H1 (cell line): ENCODE measurements around the gene ADPRHL1. TPM values are rescaled to one million over a fixed set of nuclear protein-coding genes. Genes with fewer than 3 reads are reported as not detected.

ENCODE experiments used
- CTCF ChIA-PET: fragments of 300-600 bp; sonication (Branson Sonifier 250); formaldehyde crosslinking; loops from one replicate; lab custom pipeline; 2021; ENCODE audit not compliant: partially characterized antibody; lab: Charles Lee
- POLR2A ChIA-PET: fragments of 300-600 bp; sonication (Branson Sonifier 250); formaldehyde crosslinking; loops from one replicate; lab custom pipeline; 2021; ENCODE audit warnings: inconsistent platforms; ENCODE audit not compliant: partially characterized antibody; lab: Charles Lee
- DNase-seq, 2 experiments: peaks; one replicate each; pipeline versions ENCODE4 v3.0.0 to v3.0.0-alpha.2; 2010 to 2022; ENCODE audit warnings: low spot score in 2 of 2, low read depth in 1 of 2, mixed read lengths in 1 of 2
- FAIRE-seq: peaks from 2 replicates; lab custom pipeline; 2011; peaks lifted over from hg19 to GRCh38; lab: Jason Lieb, UNC
- H2AFZ ChIP-seq: 2 replicates; pipeline ENCODE4 v1.8.1; 2012; ENCODE audit warnings: low read length, inconsistent platforms
- H2AK5ac ChIP-seq: 2 replicates; pipeline ENCODE4 v1.6.1; 2013; ENCODE audit warnings: low read depth, low read length
- H2BK120ac ChIP-seq: replicated peaks from 2 replicates; pipeline ENCODE3; 2013; ENCODE audit warnings: low read depth, low read length, inconsistent platforms
- H2BK12ac ChIP-seq: 2 replicates; pipeline ENCODE4 v1.6.1; 2013; ENCODE audit warnings: low read depth, low read length
- H2BK15ac ChIP-seq: 2 replicates; pipeline ENCODE4 v1.6.1; 2013; ENCODE audit warnings: low read length
- H2BK20ac ChIP-seq: 2 replicates; pipeline ENCODE4 v1.6.1; 2013; ENCODE audit warnings: low read length
- H2BK5ac ChIP-seq: 2 replicates; pipeline ENCODE4 v1.6.1; 2013; ENCODE audit warnings: low read depth, low read length
- H3K14ac ChIP-seq: 2 replicates; pipeline ENCODE4 v1.6.1; 2013; ENCODE audit warnings: inconsistent platforms; ENCODE audit not compliant: insufficient read length
- H3K18ac ChIP-seq: 2 replicates; pipeline ENCODE4 v1.6.1; 2013; ENCODE audit warnings: low read length; ENCODE audit errors: extremely low read depth
- H3K23ac ChIP-seq: 2 replicates; pipeline ENCODE4 v1.6.1; 2013; ENCODE audit warnings: inconsistent platforms; ENCODE audit not compliant: insufficient read length
- H3K23me2 ChIP-seq: 2 replicates; pipeline ENCODE4 v1.6.1; 2013; ENCODE audit warnings: low read depth, low read length
- H3K27ac ChIP-seq: 2 replicates; pipeline ENCODE4 v1.6.1; 2011; ENCODE audit warnings: low read depth, low read length, inconsistent platforms
- H3K27me3 ChIP-seq, 4 experiments: replicated peaks in 1 of 4; 1 replicate in 1 of 4; 2 replicates in 3 of 4; pipeline versions ENCODE4 v1.6.1 to v1.8.1; 2011 to 2013; ENCODE audit warnings: low read length in 3 of 4, mild to moderate bottlenecking in 3 of 4, inconsistent platforms in 2 of 4, mixed read lengths in 2 of 4, moderate library complexity in 1 of 4; ENCODE audit not compliant: control insufficient read depth in 3 of 4, insufficient read depth in 3 of 4; ENCODE audit errors: extremely low read depth in 1 of 4
- H3K36me3 ChIP-seq, 4 experiments: 2 replicates each; pipeline versions ENCODE4 v1.6.1 to v1.8.1; 2011 to 2013; ENCODE audit warnings: mild to moderate bottlenecking in 4 of 4, low read length in 3 of 4, moderate library complexity in 2 of 4, control low read depth in 1 of 4, inconsistent platforms in 1 of 4; ENCODE audit not compliant: insufficient read depth in 4 of 4, control insufficient read depth in 2 of 4
- H3K4ac ChIP-seq: replicated peaks from 2 replicates; pipeline ENCODE3; 2013; ENCODE audit warnings: low read length, low read depth, mixed read lengths, inconsistent platforms; ENCODE audit not compliant: insufficient read length
- H3K4me1 ChIP-seq, 4 experiments: replicated peaks in 1 of 4; 1 replicate in 1 of 4; 2 replicates in 3 of 4; pipeline versions ENCODE4 v1.6.1 to v1.8.1; 2011 to 2013; ENCODE audit warnings: low read length in 3 of 4, inconsistent platforms in 2 of 4, mixed read lengths in 1 of 4; ENCODE audit not compliant: insufficient read depth in 4 of 4, control insufficient read depth in 3 of 4
- H3K4me2 ChIP-seq, 2 experiments: 2 replicates each; pipeline versions ENCODE4 v1.6.1 to v1.8.1; 2011 to 2013; ENCODE audit warnings: low read depth in 2 of 2, low read length in 2 of 2, control low read depth in 1 of 2, inconsistent platforms in 1 of 2, mild to moderate bottlenecking in 1 of 2; ENCODE audit not compliant: insufficient read depth in 1 of 2
- H3K4me3 ChIP-seq, 4 experiments: fragments of 200-600, 300-600 bp in 1 of 4; sonication (generic), shearing (Covaris generic), sonication (Bioruptor Twin) in 1 of 4; 2 replicates each; pipeline versions ENCODE4 v1.5.1 to v1.8.1; 2011 to 2016; ENCODE audit warnings: low read length in 4 of 4, low read depth in 3 of 4, control low read depth in 2 of 4, inconsistent platforms in 2 of 4, mild to moderate bottlenecking in 2 of 4, mixed read lengths in 1 of 4, moderate library complexity in 1 of 4; ENCODE audit not compliant: insufficient read depth in 2 of 4; ENCODE audit errors: extremely low read depth in 1 of 4
- H3K56ac ChIP-seq: replicated peaks from 2 replicates; pipeline ENCODE3; 2013; ENCODE audit warnings: low read depth, mild to moderate bottlenecking, mixed read lengths, low read length, inconsistent platforms; ENCODE audit not compliant: insufficient read length
- H3K79me1 ChIP-seq: 2 replicates; pipeline ENCODE4 v1.6.1; 2013; ENCODE audit warnings: low read depth, low read length, control low read depth
- H3K79me2 ChIP-seq, 2 experiments: 2 replicates each; pipeline versions ENCODE4 v1.6.1 to v1.8.1; 2012 to 2013; ENCODE audit warnings: low read length in 2 of 2, mild to moderate bottlenecking in 2 of 2, inconsistent platforms in 1 of 2; ENCODE audit not compliant: insufficient read depth in 2 of 2, control insufficient read depth in 1 of 2
- H3K9ac ChIP-seq, 4 experiments: replicated peaks in 1 of 4; 1 replicate in 1 of 4; 2 replicates in 3 of 4; pipeline versions ENCODE4 v1.6.1 to v1.8.1; 2011 to 2013; ENCODE audit warnings: low read depth in 3 of 4, low read length in 3 of 4, control low read depth in 2 of 4, mild to moderate bottlenecking in 2 of 4, moderate library complexity in 2 of 4, inconsistent platforms in 1 of 4; ENCODE audit errors: extremely low read depth in 1 of 4
- H3K9me3 ChIP-seq, 2 experiments: 2 replicates each; pipeline versions ENCODE4 v1.6.1 to v1.8.1; 2012 to 2013; ENCODE audit warnings: mild to moderate bottlenecking in 2 of 2, moderate library complexity in 2 of 2, control low read depth in 1 of 2, inconsistent platforms in 1 of 2, low read depth in 1 of 2, low read length in 1 of 2, mixed read lengths in 1 of 2; ENCODE audit not compliant: insufficient read depth in 2 of 2
- H4K20me1 ChIP-seq, 2 experiments: replicated peaks in 1 of 2; 2 replicates each; pipeline versions ENCODE3 to v1.8.1; 2011 to 2013; ENCODE audit warnings: inconsistent platforms in 2 of 2, low read length in 2 of 2, mild to moderate bottlenecking in 1 of 2; ENCODE audit not compliant: insufficient read depth in 2 of 2, control insufficient read depth in 1 of 2
- H4K5ac ChIP-seq: 2 replicates; pipeline ENCODE4 v1.6.1; 2013; ENCODE audit warnings: low read length, low read depth, mixed read lengths, inconsistent platforms; ENCODE audit not compliant: insufficient read length
- H4K8ac ChIP-seq: 2 replicates; pipeline ENCODE4 v1.8.0; 2013; ENCODE audit warnings: mild to moderate bottlenecking, moderate library complexity, low read length, inconsistent platforms; ENCODE audit not compliant: insufficient read depth; ENCODE audit errors: extremely low read depth
- H4K91ac ChIP-seq: replicated peaks from 2 replicates; pipeline ENCODE3; 2013; ENCODE audit warnings: low read length, mixed read lengths, inconsistent platforms; ENCODE audit not compliant: insufficient read length
- BCL11A ChIP-seq, 2 experiments: IDR thresholded peaks; one replicate each; pipeline ENCODE4 v1.6.1; 2011; ENCODE audit warnings: low read depth in 2 of 2, low read length in 2 of 2, mild to moderate bottlenecking in 2 of 2
- NANOG ChIP-seq: IDR thresholded peaks from 2 replicates; pipeline ENCODE4 v1.6.1; 2011; ENCODE audit warnings: low read length, low read depth, mild to moderate bottlenecking, inconsistent platforms; ENCODE audit not compliant: insufficient read depth, poor library complexity, severe bottlenecking
- POU5F1 ChIP-seq: IDR thresholded peaks from 2 replicates; pipeline ENCODE4 v1.6.1; 2011; ENCODE audit warnings: low read depth, mild to moderate bottlenecking, low read length, moderate library complexity
- SAP30 ChIP-seq: fragments of 300-600 bp; sonication (generic); IDR thresholded peaks from 2 replicates; pipeline ENCODE4 v1.7.1; 2012; ENCODE audit warnings: low read length, moderate library complexity, mild to moderate bottlenecking, inconsistent platforms; ENCODE audit not compliant: insufficient read depth, insufficient replicate concordance
- SIN3A ChIP-seq, 2 experiments: IDR thresholded peaks in 1 of 2; conservative IDR thresholded peaks in 1 of 2; 2 replicates each; pipeline ENCODE4 v1.6.1; 2011 to 2012; ENCODE audit warnings: low read length in 2 of 2, improper control_type of control experiment in 1 of 2, low read depth in 1 of 2, mild to moderate bottlenecking in 1 of 2
- SUZ12 ChIP-seq: fragments of 200-600 bp; sonication (generic); IDR thresholded peaks from 2 replicates; pipeline ENCODE4 v1.6.1; 2012; ENCODE audit warnings: mild to moderate bottlenecking, inconsistent platforms, low read length, moderate library complexity, mixed read lengths
- TCF12 ChIP-seq: IDR thresholded peaks from 2 replicates; pipeline ENCODE4 v1.6.1; 2011; ENCODE audit warnings: low read depth, mild to moderate bottlenecking, low read length
- YY1 ChIP-seq: IDR thresholded peaks from 2 replicates; pipeline ENCODE4 v1.6.1; 2011; ENCODE audit warnings: low read depth, mild to moderate bottlenecking, low read length
- WGBS, 2 experiments: shearing (Covaris generic) in 1 of 2; methylation state at CpG; one replicate each; pipeline versions ENCODE4 v1.1.6 to v1.1.7; 2013 to 2015; ENCODE audit warnings: low lambda C conversion rate in 2 of 2, mixed read lengths in 2 of 2, inconsistent platforms in 1 of 2, low coverage in 1 of 2, missing lambda C conversion rate in 1 of 2; ENCODE audit not compliant: insufficient replicate concordance in 2 of 2, insufficient coverage in 1 of 2, insufficient read length in 1 of 2; ENCODE audit errors: extremely low coverage in 1 of 2, missing lambda C conversion rate in 1 of 2; 5-methylcytosine and 5-hydroxymethylcytosine counted together
- polyA plus RNA-seq, 7 experiments: library from polyadenylated mRNA; depleted of rRNA in 3 of 7; stranded (reverse) in 5 of 7; unstranded in 2 of 7; fragments of >200 nt in 5 of 7; fragments of 200-250 nt in 2 of 7; gene quantifications; 1 replicate in 5 of 7; 2 replicates in 1 of 7; 4 replicates in 1 of 7; pipeline versions ENCODE4 v1.2.1 to v1.2.3, GENCODE V29; 2011 to 2013; ENCODE audit warnings: missing spikeins in 2 of 7, mixed read lengths in 2 of 7
- total RNA-seq: library from RNA; stranded (reverse); fragmentation: NEBNext Ultra II Directional; extraction: Animal tissue kit (Norgen Biotek cat#: 25700); gene quantifications from 2 replicates; pipeline ENCODE4 v1.2.1, GENCODE V29; 2021
- TF ChIP-seq, protein P1 (sequence below): IDR thresholded peaks from 2 replicates; pipeline ENCODE4 v1.6.1; 2012; ENCODE audit warnings: inconsistent platforms
- TF ChIP-seq, protein P2 (sequence below): IDR thresholded peaks from 2 replicates; pipeline ENCODE4 v1.6.1; 2012; ENCODE audit warnings: low read length, inconsistent platforms

ADPRHL1 gene
- total and polyA plus RNA-seq, 2 of the 8 experiments (the other 6 are each of a cell fraction or from before 2014, with no cell fraction given) = 0.74 to 1.7 TPM

- Histone ChIP-seq H3K27ac (no peak overlapping the region), H3K79me2 (peaks cover 0 to 14% of the 10 kb centered on the region in 2 experiments; a peak in 2 of 4 replicates), H3K4ac (no peak overlapping the region), H3K56ac (no peak overlapping the region), H4K8ac (peak overlapping the region; percentile 73; the same call in 1 of the 2 replicates), H3K4me2 (no peak overlapping the region), H4K5ac (no peak overlapping the region), H2BK120ac (no peak overlapping the region), H3K18ac (no peak overlapping the region), H2AK5ac (no peak overlapping the region), H4K20me1 (peaks cover 0 to 4% of the 10 kb centered on the region in 2 experiments), H3K9ac (no peak overlapping the region; a peak in 1 of 7 replicates), H3K27me3 (0 out of 7 replicates have a peak, but pooled peaks cover 0 to 4% (median 0%) of the 10 kb centered on the region in 4 experiments), H2AFZ (0 out of 2 replicates have a peak overlapping the region, but pooled peaks have one; percentile 50), H2BK12ac (no peak overlapping the region), H3K4me1 (peaks cover 0 to 28% (median 6%) of the 10 kb centered on the region in 4 experiments; a peak in 6 of 7 replicates), H3K23ac (no peak overlapping the region), H3K9me3 (no peaks in the 10 kb centered on the region; a peak in 1 of 4 replicates), H4K91ac (peak overlapping the region; percentile 61), H3K36me3 (no peaks in the 10 kb centered on the region), H3K14ac (no peak overlapping the region), H2BK15ac (no peak overlapping the region), H3K4me3 (no peak overlapping the region), H3K23me2 (peaks cover 10% of the 10 kb centered on the region; the same call in 1 of the 2 replicates), H3K79me1 (peaks cover 3% of the 10 kb centered on the region), H2BK20ac (no peak overlapping the region; the same call in 1 of the 2 replicates), H2BK5ac (no peak overlapping the region)
- POLR2A ChIA-PET = interaction anchor here (0.6 to 7.3 kb wide), 5 partner anchors 9 to 1296 kb away, joined by 3 to 78 read pairs (median 9); no protein-coding TSS in a partner anchor
- peak in 1 of 2 experiments; percentile 45 for DNase-seq
- no peak for FAIRE-seq
- WGBS, 2 experiments = 91% methylated on average over 15 of the region's 15 CpGs; no CpG with 5 or more reads in 1 of the 2 experiments
- CTCF ChIA-PET = interaction anchor here (0.8 to 1.7 kb wide), 3 partner anchors 12 to 24 kb away, joined by 3 to 8 read pairs (median 3); no protein-coding TSS in a partner anchor
- TF ChIP-seq SAP30 (no peak), SIN3A (conservative IDR thresholded peaks at IDR 0.05 in 1 of 2, IDR thresholded peaks at IDR 0.05 in 1 of 2; ENCODE audit: low read depth in 1 of 2, low read length in 2 of 2) (no peak), POU5F1 (no peak), SUZ12 (no peak), NANOG (no peak), BCL11A (IDR thresholded peaks at IDR 0.05; ENCODE audit: low read depth in 2 of 2, low read length in 2 of 2) (no peak), TCF12 (no peak), YY1 (no peak)
- TF ChIP-seq, protein P1, sequence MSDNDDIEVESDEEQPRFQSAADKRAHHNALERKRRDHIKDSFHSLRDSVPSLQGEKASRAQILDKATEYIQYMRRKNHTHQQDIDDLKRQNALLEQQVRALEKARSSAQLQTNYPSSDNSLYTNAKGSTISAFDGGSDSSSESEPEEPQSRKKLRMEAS = no peak
- TF ChIP-seq, protein P2, sequence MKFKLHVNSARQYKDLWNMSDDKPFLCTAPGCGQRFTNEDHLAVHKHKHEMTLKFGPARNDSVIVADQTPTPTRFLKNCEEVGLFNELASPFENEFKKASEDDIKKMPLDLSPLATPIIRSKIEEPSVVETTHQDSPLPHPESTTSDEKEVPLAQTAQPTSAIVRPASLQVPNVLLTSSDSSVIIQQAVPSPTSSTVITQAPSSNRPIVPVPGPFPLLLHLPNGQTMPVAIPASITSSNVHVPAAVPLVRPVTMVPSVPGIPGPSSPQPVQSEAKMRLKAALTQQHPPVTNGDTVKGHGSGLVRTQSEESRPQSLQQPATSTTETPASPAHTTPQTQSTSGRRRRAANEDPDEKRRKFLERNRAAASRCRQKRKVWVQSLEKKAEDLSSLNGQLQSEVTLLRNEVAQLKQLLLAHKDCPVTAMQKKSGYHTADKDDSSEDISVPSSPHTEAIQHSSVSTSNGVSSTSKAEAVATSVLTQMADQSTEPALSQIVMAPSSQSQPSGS = no peak
Measured at GRCh38 chr13:113367020-113367560, 86.2 kb downstream of the ADPRHL1 start.
